Measurements from ENCODE around the gene UAP1L1.
A peak's percentile ranks its signal among the peaks of the same experiment; 100 is the strongest.

UAP1L1 gene

DNA sequence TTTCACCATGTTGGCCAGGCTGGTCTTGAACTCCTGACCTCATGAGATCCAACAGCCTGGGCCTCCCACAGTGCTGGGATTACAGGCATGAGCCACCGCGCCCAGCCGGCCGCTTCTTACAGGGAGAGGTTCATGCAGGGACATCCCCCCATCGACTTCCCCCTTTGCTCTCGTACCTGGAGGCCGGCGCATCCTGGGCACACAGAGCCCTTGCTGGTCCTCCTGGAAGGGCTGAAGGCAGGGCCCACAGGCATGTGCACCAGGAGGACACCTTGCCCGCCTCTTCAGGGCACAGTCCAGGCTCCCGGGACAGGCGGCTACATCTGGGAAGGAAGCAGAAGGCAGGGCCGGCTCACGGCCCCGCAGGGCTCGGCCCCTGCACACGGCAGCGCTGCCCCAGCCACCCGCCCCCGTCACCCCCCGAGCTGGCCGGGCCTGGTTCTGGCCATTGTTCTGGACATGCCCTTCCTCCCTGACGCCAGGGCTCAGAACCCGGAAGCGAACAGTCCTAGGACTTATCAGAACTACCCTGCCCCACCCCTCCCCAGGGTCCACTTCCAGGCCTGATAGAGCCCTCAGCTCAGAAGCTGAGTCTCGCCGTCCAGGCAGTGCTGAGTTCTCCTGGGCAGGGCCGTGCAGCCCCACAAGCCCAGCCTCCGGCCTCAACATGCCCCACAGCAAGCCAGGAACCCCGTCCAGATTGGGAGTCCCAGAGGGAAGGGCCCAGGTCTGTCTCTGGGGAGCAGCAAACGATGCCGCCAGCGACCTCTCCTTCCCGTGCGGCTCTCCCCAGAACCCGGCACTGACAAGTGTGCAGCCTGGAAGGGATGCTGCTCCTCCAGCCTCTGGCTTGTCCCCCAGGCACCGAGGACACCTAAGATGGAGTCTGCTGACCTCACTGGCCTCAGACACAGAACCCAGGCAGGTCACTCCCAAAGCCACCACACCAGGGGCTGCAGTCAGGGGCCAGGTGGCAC is 34.3 kb upstream of the UAP1L1 start:
- no peak for DNase-seq

GRCh38 chr9:137044037-137044436 is 33.3 kb upstream of the UAP1L1 start:
- no peak for DNase-seq

DNA sequence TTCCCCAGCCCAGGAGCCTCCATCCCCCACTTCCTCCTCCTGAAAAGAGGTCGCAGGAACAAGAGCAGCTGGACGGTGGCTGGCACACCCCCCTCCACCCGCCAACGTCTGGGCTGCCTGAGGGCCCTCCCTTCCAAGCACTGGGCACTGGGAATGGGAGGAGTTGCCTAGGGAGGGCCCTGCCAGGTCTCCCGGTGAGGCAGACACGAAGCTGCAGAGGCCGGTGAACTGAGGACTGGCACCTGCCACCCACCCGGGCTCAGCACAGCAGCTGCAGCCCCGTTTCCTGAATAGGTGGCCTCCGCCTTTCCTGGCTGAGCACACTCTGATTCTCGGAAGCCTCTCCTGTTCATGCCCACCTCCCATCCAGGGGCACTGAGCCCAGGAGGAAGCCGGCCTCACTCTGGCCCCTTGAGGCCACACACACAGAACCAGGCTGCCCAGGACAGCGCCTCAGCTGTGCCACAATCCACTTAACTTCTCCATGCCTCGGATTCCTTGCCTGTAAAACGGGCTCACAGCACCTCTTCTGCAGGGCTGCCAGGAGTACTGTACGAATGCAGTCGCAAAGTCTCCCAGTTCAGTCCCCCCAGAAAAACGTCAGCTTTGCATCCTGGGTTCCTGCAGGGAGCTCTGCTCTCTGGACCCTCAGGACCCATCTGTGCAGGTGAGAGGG is 32.7 kb upstream of the UAP1L1 start:
- no peak for DNase-seq

GRCh38 chr9:137045294-137046087 is 31.8 kb upstream of the UAP1L1 start:
- DNase-seq = peak; percentile 55

GRCh38 chr9:137046088-137046787 is 31.1 kb upstream of the UAP1L1 start, which contains the start of gene NPDC1:
NPDC1 (minus strand) TSS chr9:137046177; CDS start chr9:137045989, 188 bp downstream.
- DNase-seq = peak; percentile 89

GRCh38 chr9:137048655-137049543 is 28.4 kb upstream of the UAP1L1 start:
- no peak for DNase-seq

GRCh38 chr9:137049544-137050449 is 27.5 kb upstream of the UAP1L1 start:
- DNase-seq = peak; percentile 81

DNA sequence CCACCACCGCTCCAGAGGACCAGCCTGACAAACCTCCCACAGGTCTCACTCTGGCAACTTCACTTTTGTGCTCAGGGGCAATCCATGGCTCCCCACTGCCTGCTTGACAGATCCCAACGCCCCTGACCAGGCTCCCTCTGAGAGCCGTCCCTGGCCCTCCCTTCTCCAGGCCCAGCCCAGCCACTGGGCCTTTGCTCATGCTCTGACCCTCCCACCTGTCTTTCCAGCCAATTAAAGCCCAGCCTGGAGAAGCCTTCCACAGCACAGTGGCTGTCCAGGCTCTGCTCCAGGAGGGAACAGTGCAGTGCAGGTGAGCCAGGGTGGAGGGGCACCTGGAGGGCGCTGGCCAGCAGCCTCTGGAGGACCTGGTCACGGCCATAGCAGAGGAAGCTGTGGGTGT is 26.7 kb upstream of the UAP1L1 start:
- no peak for DNase-seq

GRCh38 chr9:137051145-137051724 is 26.1 kb upstream of the UAP1L1 start:
- DNase-seq = no peak

DNA sequence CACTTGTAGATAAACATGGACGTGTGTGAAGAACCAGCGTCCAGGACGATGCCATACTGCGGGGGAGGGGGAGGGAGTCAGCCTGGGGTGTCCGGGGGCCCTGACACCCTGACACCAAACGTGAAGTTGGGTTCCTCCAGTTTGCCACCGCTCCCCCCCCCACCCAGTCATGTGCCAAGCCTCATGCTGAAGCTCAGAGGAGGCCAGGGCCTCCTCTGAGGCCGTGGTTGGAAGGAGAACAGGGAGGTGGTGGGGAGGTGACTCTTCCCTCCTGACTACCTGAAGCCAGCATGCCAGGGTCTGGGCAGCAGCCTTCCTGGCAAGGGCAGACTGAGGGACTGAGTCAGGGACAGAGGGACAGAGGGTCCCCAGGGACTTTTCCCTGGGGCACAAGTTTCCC is 25.0 kb upstream of the UAP1L1 start:
- no peak for DNase-seq

GRCh38 chr9:137052998-137053943 is 24.0 kb upstream of the UAP1L1 start:
- DNase-seq = no peak

- peak; percentile 65 for DNase-seq
These were observed 23.1 kb upstream of the UAP1L1 start, which contains the start of gene ENTPD2 for GRCh38 chr9:137053944-137054931. ENTPD2 (minus strand) TSS chr9:137054061; CDS start chr9:137053997, 64 bp downstream.

DNA sequence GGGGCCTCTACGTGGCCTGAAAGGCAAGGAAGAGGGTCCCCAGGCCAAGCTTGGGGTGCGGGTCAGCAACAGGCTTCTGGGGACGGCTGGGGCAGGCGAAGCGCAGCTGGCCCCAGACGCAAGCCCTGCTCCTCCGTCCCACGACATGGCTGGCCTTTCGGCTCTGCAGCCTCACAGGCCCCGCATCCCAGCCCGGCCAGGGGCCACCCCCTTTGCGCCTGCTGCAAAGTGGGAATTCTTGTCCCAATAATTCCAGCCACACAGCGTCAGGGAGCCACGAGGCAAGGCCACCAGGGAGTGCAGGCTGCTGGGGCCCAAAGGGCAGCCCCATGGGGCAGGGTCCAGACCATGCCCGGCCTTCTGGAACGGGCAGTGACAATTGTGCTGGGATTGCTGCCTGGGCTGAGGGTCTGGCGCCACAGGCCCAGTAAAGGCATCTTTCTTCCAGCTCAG is 22.4 kb upstream of the UAP1L1 start:
- no peak for DNase-seq

- no peak for DNase-seq
These were observed 21.6 kb upstream of the UAP1L1 start for GRCh38 chr9:137055385-137056364.

DNA sequence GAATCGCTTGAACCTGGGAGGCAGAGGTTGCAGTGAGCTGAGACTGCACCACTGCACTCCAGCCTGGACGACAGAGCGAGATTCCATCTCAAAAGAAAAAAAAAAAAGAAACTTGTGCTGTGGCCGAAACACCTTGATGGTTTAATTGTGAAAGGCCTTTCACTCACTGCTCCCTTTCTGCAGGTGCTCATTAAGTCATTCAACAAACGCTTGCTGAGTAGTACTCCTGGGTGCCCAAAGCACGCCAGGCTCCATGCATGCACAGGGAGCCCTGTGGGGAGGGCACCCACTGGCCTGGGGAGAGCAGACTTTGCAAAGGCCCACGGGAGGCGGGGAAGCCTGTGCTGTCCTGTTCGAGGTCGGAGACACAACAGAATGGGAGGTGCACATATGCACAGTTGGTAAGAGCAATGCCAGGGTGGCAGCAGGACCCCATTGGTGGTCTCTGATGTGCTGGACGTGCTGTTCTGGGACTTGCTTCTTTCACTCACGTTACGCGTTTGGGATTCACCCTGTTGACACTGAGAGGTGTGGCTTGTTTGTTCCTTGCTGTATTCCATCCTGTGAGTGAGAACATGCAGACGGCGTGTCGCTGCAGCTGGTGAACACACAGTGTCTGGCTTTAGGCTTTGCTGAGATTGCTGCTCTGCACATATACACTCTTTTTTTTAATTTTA is 20.4 kb upstream of the UAP1L1 start:
- DNase-seq = no peak
